Spleen (tissue), 11 donors: ENCODE data around the gene RGL1. TPM values are rescaled to one million over a fixed set of nuclear protein-coding genes. Genes with fewer than 3 reads are reported as not detected.

Experiments
- DNase-seq: peaks from one replicate; pipeline ENCODE4 v3.0.0-alpha.2; 2020
- H3K27ac ChIP-seq, 8 donors: fragments of 200-600 bp; sonication (generic) in 7 of 8; 1 replicate in 4 of 8; 2 replicates in 4 of 8; pipeline versions ENCODE4 v1.5.0 to v1.8.0; 2016 to 2021; ENCODE audit warnings: inconsistent platforms in 4 of 8, mild to moderate bottlenecking in 4 of 8, moderate library complexity in 1 of 8
- H3K27me3 ChIP-seq, 7 donors: fragments of 200-600 bp; sonication (generic) in 6 of 7; replicated peaks in 1 of 7; 1 replicate in 4 of 7; 2 replicates in 3 of 7; pipeline versions ENCODE4 v1.5.0 to v1.8.0; 2016 to 2021; ENCODE audit warnings: inconsistent platforms in 3 of 7, mild to moderate bottlenecking in 1 of 7
- H3K36me3 ChIP-seq, 6 donors: fragments of 200-600 bp; sonication (generic) in 5 of 6; 1 replicate in 4 of 6; 2 replicates in 2 of 6; pipeline versions ENCODE4 v1.5.0 to v1.8.0; 2016 to 2021; ENCODE audit warnings: inconsistent platforms in 2 of 6
- H3K4me1 ChIP-seq, 6 donors: fragments of 200-600 bp; sonication (generic) in 5 of 6; 1 replicate in 3 of 6; 2 replicates in 3 of 6; pipeline versions ENCODE4 v1.5.0 to v1.8.0; 2016 to 2021; ENCODE audit warnings: inconsistent platforms in 3 of 6
- H3K4me3 ChIP-seq, 8 donors: fragments of 200-600 bp; sonication (generic) in 7 of 8; 1 replicate in 4 of 8; 2 replicates in 4 of 8; pipeline versions ENCODE4 v1.5.0 to v1.8.0; 2016 to 2021; ENCODE audit warnings: inconsistent platforms in 4 of 8, mild to moderate bottlenecking in 4 of 8, moderate library complexity in 2 of 8
- H3K9me3 ChIP-seq, 8 donors: fragments of 200-600 bp; sonication (generic) in 7 of 8; 1 replicate in 4 of 8; 2 replicates in 4 of 8; pipeline versions ENCODE4 v1.5.0 to v1.8.0; 2016 to 2021; ENCODE audit warnings: inconsistent platforms in 4 of 8
- POLR2A ChIP-seq, 3 donors: fragments of 450-650 bp; IDR thresholded peaks; one replicate each; pipeline ENCODE4 v1.5.1; 2017; ENCODE audit warnings: antibody characterized with exemption in 3 of 3, mild to moderate bottlenecking in 1 of 3
- POLR2AphosphoS5 ChIP-seq, 3 donors: sonication (generic); formaldehyde crosslinking; IDR thresholded peaks; one replicate each; pipeline ENCODE4 v1.5.1; 2017; ENCODE audit warnings: antibody characterized with exemption in 3 of 3
- WGBS, 5 donors: extraction: QIAGEN DNeasy Blood & Tissue Kit in 3 of 5; methylation state at CpG; one replicate each; pipeline versions ENCODE4 v1.1.5 to v1.1.7; 2013 to 2018; 5-methylcytosine and 5-hydroxymethylcytosine counted together
- intact Hi-C: fragments of 100-400 bp; cut with DNase I; formaldehyde crosslinking; loops from one replicate; pipeline ENCODE4 v1.15.0; 2023; ENCODE audit warnings: low total_unique reads
- polyA plus RNA-seq, 3 donors: library from polyadenylated mRNA; stranded (reverse); fragments of 200-250 nt; gene quantifications; one replicate each; pipeline ENCODE4 v1.2.1, GENCODE V29; 2013
- total RNA-seq, 7 donors: library from RNA; depleted of rRNA in 3 of 7; stranded (reverse); fragments of >200 nt in 3 of 7; fragmentation: NEBNext Ultra II Directional in 4 of 7; extraction: Animal tissue kit (Norgen Biotek cat#: 25700) in 4 of 7; gene quantifications; one replicate each; pipeline versions ENCODE4 v1.1.0 to v1.2.1, GENCODE V29; 2016 to 2021
- TF ChIP-seq, protein P1 (sequence below), 11 experiments: fragments of 200-600 bp in 7 of 11; fragments of 450-650 bp in 4 of 11; sonication (generic) in 4 of 11; IDR thresholded peaks in 8 of 11; conservative IDR thresholded peaks in 3 of 11; 1 replicate in 7 of 11; 2 replicates in 4 of 11; pipeline versions ENCODE4 v1.4.0 to v1.8.0; 2016 to 2021; ENCODE audit warnings: antibody characterized with exemption in 11 of 11, inconsistent platforms in 4 of 11, mild to moderate bottlenecking in 1 of 11
- donor health status: healthy with polysubstance abuse.
- donor health status: DM: no; HTN: no; CAD: no; lungs with moderate emphysema.
- donor health status: DM: no; HTN: no; CAD: no.
- donor health status: Bipolar disorder and iron deficiency.
- donor health status: healthy.
- donor health status: DM: no; HTN: no; CAD: no.
- donor health status: DM: yes; HTN: yes; CAD: no.

Gene RGL1
- total and polyA plus RNA-seq, 10 donors: 14.3 to 126 (median 71.4) TPM

DNA sequence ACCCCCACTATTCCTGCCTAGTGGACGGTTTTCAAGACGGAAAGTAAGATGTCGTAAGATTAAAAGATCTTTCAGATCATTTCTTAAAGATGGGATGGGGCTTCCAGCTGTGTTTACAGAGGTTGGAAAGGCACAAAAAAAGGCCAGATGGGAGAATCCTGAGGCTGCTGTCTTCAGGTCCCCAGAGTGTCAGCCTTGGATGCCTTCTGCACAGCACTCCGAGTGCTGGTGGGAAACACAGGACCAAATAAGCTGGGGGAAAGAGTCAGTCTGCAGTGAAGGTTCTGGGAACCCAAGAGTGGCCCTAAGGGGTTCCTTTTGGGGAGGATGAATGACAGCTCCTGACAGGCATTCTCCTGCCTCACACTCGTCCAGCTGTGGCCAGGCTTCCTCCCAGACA lies 136.1 kb downstream of the RGL1 start:
- no peaks in the 10 kb centered on the region for H3K27me3 ChIP-seq
- no peaks in the 10 kb centered on the region for H3K9me3 ChIP-seq
- no peak overlapping the region for H3K27ac ChIP-seq
- H3K4me3 ChIP-seq: no peak overlapping the region
- TF ChIP-seq POLR2AphosphoS5 (IDR thresholded peaks at IDR 0.05): no peak
- TF ChIP-seq, protein P1, sequence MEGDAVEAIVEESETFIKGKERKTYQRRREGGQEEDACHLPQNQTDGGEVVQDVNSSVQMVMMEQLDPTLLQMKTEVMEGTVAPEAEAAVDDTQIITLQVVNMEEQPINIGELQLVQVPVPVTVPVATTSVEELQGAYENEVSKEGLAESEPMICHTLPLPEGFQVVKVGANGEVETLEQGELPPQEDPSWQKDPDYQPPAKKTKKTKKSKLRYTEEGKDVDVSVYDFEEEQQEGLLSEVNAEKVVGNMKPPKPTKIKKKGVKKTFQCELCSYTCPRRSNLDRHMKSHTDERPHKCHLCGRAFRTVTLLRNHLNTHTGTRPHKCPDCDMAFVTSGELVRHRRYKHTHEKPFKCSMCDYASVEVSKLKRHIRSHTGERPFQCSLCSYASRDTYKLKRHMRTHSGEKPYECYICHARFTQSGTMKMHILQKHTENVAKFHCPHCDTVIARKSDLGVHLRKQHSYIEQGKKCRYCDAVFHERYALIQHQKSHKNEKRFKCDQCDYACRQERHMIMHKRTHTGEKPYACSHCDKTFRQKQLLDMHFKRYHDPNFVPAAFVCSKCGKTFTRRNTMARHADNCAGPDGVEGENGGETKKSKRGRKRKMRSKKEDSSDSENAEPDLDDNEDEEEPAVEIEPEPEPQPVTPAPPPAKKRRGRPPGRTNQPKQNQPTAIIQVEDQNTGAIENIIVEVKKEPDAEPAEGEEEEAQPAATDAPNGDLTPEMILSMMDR (IDR thresholded peaks at IDR 0.05 in 8 of 11, conservative IDR thresholded peaks at IDR 0.05 in 3 of 11): no peak
- no peak for TF ChIP-seq POLR2A (IDR thresholded peaks at IDR 0.05)
- DNase-seq: no peak
- intact Hi-C loops: no loop called here
- WGBS, 5 donors: 79 to 91% (median 80%) methylated on average over 5 of the region's 5 CpGs
- no peaks in the 10 kb centered on the region for H3K36me3 ChIP-seq
- H3K4me1 ChIP-seq: no peaks in the 10 kb centered on the region

DNA sequence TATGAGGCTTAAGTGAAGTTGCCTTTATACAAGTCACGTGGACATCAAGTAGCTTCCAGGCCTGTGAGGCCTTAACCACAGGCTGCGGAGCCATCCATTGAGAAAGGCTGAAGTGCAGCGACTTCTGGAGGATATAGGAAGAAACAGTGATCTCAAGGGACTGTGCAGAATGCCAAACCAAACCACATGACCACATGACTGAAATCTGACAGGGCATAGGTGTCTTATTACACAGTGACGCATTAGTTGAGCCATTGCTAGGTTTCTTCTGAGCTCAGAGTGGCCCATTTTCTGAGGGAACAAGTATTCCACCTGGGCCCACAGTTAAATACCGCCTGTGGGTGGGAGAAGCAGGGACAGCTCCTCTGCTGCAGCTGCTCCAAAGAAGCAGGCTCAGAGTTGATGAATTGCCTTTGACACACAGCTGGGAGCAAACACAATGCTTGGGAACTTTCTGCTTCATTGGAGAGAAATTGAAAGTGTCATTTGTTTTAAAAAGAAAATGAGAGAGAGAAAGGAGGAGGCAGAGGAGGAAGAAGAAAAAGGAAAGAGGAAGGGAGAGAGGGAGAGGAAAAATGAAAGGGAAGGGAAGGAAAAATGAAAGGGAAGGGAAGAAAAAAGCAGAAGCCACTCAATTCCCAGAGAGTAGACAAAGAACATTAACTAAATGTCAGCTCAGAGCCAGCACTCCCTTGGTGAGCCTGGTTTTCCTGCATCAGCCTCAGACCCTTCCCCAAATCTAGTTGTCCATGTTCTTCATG lies 138.2 kb downstream of the RGL1 start:
- WGBS, 5 donors: 46 to 61% (median 57%) methylated on average over 5 of the region's 5 CpGs

DNA sequence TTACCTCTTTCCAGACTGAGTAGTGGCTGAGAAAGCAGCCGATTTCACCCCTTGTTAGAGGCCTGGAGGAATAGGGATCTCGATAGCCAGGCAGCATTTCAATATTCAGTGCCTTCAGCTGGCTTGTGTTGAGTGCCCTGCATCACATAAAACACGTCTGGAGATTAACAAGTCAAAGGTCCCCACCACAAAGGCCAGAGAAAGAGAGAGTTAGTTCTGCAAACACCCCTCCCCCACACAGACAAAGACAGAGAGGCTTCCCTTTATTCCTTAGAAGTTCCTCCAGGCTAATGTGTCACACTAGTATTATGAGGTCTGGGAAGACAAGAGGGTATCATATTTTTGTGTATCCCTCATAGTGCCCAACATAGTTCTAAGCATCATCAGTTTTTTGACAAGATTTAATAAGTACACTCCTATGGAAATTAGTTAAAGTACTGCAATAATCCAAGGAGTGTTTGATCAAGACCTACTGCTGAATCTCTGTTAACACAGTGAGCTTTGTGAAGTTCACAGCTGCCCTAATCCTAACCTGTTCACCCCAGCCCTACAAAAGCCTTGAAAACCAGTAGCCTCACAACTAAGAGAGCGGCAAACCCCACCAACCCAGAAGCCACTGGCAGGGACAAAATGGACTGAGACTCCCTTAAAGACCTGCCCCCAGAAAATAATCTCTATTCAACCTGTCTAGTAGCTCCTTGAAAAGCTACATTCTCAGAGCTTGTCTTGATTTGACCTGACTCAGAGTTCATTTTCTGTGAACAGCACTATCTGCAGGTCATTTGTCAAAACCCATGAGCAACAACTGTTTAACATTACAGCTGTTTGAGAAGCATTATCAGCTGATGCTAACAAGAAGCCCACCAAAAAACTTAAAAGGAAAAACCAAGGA lies 140.8 kb downstream of the RGL1 start:
- Histone ChIP-seq H3K36me3 (no peaks in the 10 kb centered on the region), H3K9me3 (no peaks in the 10 kb centered on the region), H3K4me3 (no peak overlapping the region), H3K27me3 (no peaks in the 10 kb centered on the region), H3K27ac (no peak overlapping the region), H3K4me1 (no peaks in the 10 kb centered on the region)
- no peak for DNase-seq
- no peak for TF ChIP-seq POLR2A (IDR thresholded peaks at IDR 0.05)
- no peak for TF ChIP-seq POLR2AphosphoS5 (IDR thresholded peaks at IDR 0.05)
- TF ChIP-seq, protein P1 (IDR thresholded peaks at IDR 0.05 in 8 of 11, conservative IDR thresholded peaks at IDR 0.05 in 3 of 11): no peak
- 70 to 86% (median 76%) methylated on average over 3 to 4 of the region's 4 CpGs for WGBS, 5 donors
- intact Hi-C loops: no loop called here

More for the DNA sequence above, 138.2 kb downstream of the RGL1 start:
- Histone ChIP-seq H3K9me3 (no peaks in the 10 kb centered on the region), H3K27ac (no peak overlapping the region), H3K27me3 (no peaks in the 10 kb centered on the region), H3K4me1 (no peaks in the 10 kb centered on the region), H3K4me3 (no peak overlapping the region), H3K36me3 (no peaks in the 10 kb centered on the region)
- no peak for TF ChIP-seq POLR2AphosphoS5 (IDR thresholded peaks at IDR 0.05)
- TF ChIP-seq POLR2A (IDR thresholded peaks at IDR 0.05): no peak
- TF ChIP-seq, protein P1 (IDR thresholded peaks at IDR 0.05 in 8 of 11, conservative IDR thresholded peaks at IDR 0.05 in 3 of 11): no peak
- DNase-seq: no peak
- intact Hi-C loops: no loop called here

DNA sequence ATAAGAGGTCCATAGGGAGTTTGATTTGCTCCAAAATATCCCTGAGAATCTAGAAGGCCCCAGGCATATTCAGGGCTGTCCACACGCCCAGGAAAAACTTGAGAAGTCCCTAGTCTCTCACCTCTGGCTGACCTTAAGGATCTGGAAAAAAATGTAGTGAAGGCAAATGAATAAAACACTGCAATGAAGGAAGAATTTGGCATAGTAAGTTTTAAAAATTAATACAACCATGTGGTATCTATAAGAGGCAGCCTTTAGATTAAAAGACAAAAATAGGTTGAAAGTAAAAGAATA lies 141.3 kb downstream of the RGL1 start:
- WGBS, 5 donors: 72 to 96% (median 85%) methylated on average over 1 of the region's 1 CpG
- no peak for DNase-seq
- Histone ChIP-seq H3K4me1 (no peaks in the 10 kb centered on the region), H3K9me3 (no peaks in the 10 kb centered on the region), H3K27ac (no peak overlapping the region), H3K27me3 (no peaks in the 10 kb centered on the region), H3K36me3 (no peaks in the 10 kb centered on the region), H3K4me3 (no peak overlapping the region)
- TF ChIP-seq POLR2A (IDR thresholded peaks at IDR 0.05) (no peak), POLR2AphosphoS5 (IDR thresholded peaks at IDR 0.05) (no peak)
- TF ChIP-seq, protein P1 (IDR thresholded peaks at IDR 0.05 in 8 of 11, conservative IDR thresholded peaks at IDR 0.05 in 3 of 11): no peak
- intact Hi-C loops: no loop called here
